Thymus (tissue), 11 donors: ENCODE results near the gene MICALL2. TPM values are rescaled to one million over a fixed set of nuclear protein-coding genes. Genes with fewer than 3 reads are reported as not detected.

Experiments used
- DNase-seq, 9 donors: peaks; one replicate each; pipeline ENCODE4 v3.0.0-alpha.2; 2013; ENCODE audit warnings: low spot score in 9 of 9, low read depth in 6 of 9, missing footprints in 1 of 9
- H3K27ac ChIP-seq, 2 donors: one replicate each; pipeline ENCODE4 v1.5.1; 2013; ENCODE audit warnings: control low read depth in 1 of 2, low read depth in 1 of 2, low read length in 1 of 2, mild to moderate bottlenecking in 1 of 2, moderate library complexity in 1 of 2
- H3K27me3 ChIP-seq, 2 donors: one replicate each; pipeline ENCODE4 v1.5.1; 2013; ENCODE audit warnings: low read length in 1 of 2; ENCODE audit not compliant: control insufficient read depth in 2 of 2, insufficient read depth in 1 of 2
- H3K36me3 ChIP-seq, 2 donors: one replicate each; pipeline ENCODE4 v1.5.1; 2013; ENCODE audit warnings: low read length in 1 of 2, mild to moderate bottlenecking in 1 of 2, moderate library complexity in 1 of 2; ENCODE audit not compliant: control insufficient read depth in 2 of 2, insufficient read depth in 2 of 2
- H3K4me1 ChIP-seq, 2 donors: one replicate each; pipeline ENCODE4 v1.5.1; 2013; ENCODE audit warnings: low read length in 2 of 2; ENCODE audit not compliant: control insufficient read depth in 2 of 2, insufficient read depth in 2 of 2
- H3K4me3 ChIP-seq, 2 donors: one replicate each; pipeline ENCODE4 v1.5.1; 2013; ENCODE audit warnings: low read length in 2 of 2, control low read depth in 1 of 2, mild to moderate bottlenecking in 1 of 2
- H3K9me3 ChIP-seq, 2 donors: one replicate each; pipeline ENCODE4 v1.5.1; 2013; ENCODE audit warnings: low read length in 1 of 2, mild to moderate bottlenecking in 1 of 2; ENCODE audit not compliant: control insufficient read depth in 2 of 2, insufficient read depth in 1 of 2
- WGBS: extraction: QIAGEN DNeasy Blood & Tissue Kit; methylation state at CpG from one replicate; pipeline ENCODE4 v1.1.7; 2013; 5-methylcytosine and 5-hydroxymethylcytosine counted together
- polyA plus RNA-seq: library from polyadenylated mRNA; stranded (reverse); fragments of 200-250 nt; gene quantifications from one replicate; pipeline ENCODE4 v1.2.3, GENCODE V29; 2013
- total RNA-seq: library from RNA; stranded (reverse); fragments of 120-200 nt; gene quantifications from one replicate; pipeline ENCODE4 v1.2.4, GENCODE V29; 2013
- donor health status: healthy.

MICALL2 gene
- total and polyA plus RNA-seq, 2 donors: 13.5 to 44.2 TPM

GRCh38 chr7:1494447-1494846, 35.2 kb upstream of the MICALL2 start:
- Histone ChIP-seq H3K4me1 (no peaks in the 10 kb centered on the region), H3K27me3 (no peaks in the 10 kb centered on the region), H3K27ac (no peak overlapping the region), H3K9me3 (no peaks in the 10 kb centered on the region), H3K36me3 (peaks cover 87 to 96% of the 10 kb centered on the region in 2 donors), H3K4me3 (no peak overlapping the region)
- DNase-seq: no peak
- 96% methylated on average over 25 of the region's 25 CpGs for WGBS

DNA sequence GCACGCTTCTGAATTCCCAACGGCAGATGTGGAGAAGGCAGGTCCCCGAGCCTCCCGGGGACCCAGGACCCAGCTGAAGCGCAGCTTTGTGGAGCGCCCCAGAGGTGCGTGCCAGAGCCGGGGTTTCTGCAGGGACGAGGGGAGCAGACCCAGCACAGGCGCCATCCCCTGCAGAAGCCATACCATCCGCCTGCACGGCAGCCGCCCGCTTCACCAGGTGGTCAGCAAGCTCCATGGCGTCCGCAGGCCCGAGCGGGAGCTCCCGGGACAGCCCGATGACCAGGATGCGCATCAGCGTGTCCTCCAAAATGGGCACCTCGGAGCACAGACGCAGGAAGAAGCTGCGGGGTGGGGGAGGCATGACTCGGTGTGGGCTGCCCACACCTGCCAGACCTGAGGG, 34.3 kb upstream of the MICALL2 start:
- H3K27me3 ChIP-seq: no peaks in the 10 kb centered on the region
- WGBS: 97% methylated on average over 26 of the region's 26 CpGs
- DNase-seq: no peak
- H3K36me3 ChIP-seq: peaks cover 89 to 96% of the 10 kb centered on the region in 2 donors
- no peaks in the 10 kb centered on the region for H3K4me1 ChIP-seq
- H3K27ac ChIP-seq: no peak overlapping the region
- no peaks in the 10 kb centered on the region for H3K9me3 ChIP-seq
- H3K4me3 ChIP-seq: no peak overlapping the region

DNA sequence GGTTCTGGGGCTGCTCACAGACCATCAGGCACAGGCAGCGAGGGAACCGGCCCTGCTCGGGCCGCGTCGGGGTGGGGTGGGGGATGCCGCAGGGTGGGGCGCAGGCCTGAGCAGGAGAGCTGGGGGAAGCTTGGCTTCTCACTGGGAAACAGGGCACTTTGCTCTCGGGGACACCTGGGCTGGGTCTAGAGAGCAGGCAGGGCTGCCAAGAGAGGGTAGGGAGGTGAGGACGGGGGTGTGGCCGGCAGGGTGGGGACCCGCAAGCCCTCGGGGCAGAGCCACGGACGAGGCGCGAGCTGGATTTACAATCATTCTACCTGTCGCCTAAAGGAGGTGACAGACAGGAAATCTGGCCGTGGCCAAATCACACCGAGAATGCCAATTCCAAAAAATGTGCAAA, 33.9 kb upstream of the MICALL2 start:
- H3K4me3 ChIP-seq: no peak overlapping the region
- H3K27me3 ChIP-seq: no peaks in the 10 kb centered on the region
- 97% methylated on average over 20 of the region's 20 CpGs for WGBS
- H3K9me3 ChIP-seq: no peaks in the 10 kb centered on the region
- H3K27ac ChIP-seq: no peak overlapping the region
- H3K36me3 ChIP-seq: peaks cover 90 to 96% of the 10 kb centered on the region in 2 donors
- no peaks in the 10 kb centered on the region for H3K4me1 ChIP-seq
- no peak for DNase-seq

GRCh38 chr7:1492640-1493039, 33.4 kb upstream of the MICALL2 start:
- Histone ChIP-seq H3K27me3 (no peaks in the 10 kb centered on the region), H3K9me3 (no peaks in the 10 kb centered on the region), H3K4me3 (no peak overlapping the region), H3K4me1 (no peaks in the 10 kb centered on the region), H3K36me3 (peaks cover 90 to 96% of the 10 kb centered on the region in 2 donors), H3K27ac (no peak overlapping the region)
- 93% methylated on average over 33 of the region's 33 CpGs for whole genome bisulfite sequencing
- DNase-seq: no peak

- DNase-seq: no peak
- peaks cover 90 to 97% of the 10 kb centered on the region in 2 donors for H3K36me3 ChIP-seq
- WGBS: 97% methylated on average over 10 of the region's 10 CpGs
- no peaks in the 10 kb centered on the region for H3K9me3 ChIP-seq
- H3K27me3 ChIP-seq: no peaks in the 10 kb centered on the region
- no peak overlapping the region for H3K4me3 ChIP-seq
- H3K27ac ChIP-seq: no peak overlapping the region
- no peaks in the 10 kb centered on the region for H3K4me1 ChIP-seq
These were observed 33.0 kb upstream of the MICALL2 start for GRCh38 chr7:1492221-1492620.

DNA sequence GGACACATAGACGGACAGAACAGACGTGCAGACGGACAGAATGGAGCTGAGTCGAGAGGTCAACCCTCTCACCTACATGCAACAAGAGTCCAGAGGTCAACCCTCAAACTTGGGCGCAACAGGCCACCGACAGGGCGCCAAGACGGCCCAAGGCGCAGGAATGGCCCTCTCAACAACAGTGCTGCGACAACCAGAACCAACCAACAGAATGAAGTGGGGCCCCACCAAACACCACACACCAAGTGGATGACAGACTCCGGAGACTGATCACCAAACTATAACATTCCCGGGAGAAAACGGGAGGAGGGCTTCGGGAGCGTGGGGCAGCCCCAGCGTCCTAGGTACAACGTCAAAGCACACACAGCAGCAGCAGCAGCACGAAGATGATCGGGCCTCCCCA, 31.6 kb upstream of the MICALL2 start:
- no peak for DNase-seq
- no peak overlapping the region for H3K4me3 ChIP-seq
- H3K36me3 ChIP-seq: peaks cover 90 to 97% of the 10 kb centered on the region in 2 donors
- 98% methylated on average over 19 of the region's 19 CpGs for WGBS
- H3K27ac ChIP-seq: no peak overlapping the region
- H3K9me3 ChIP-seq: no peaks in the 10 kb centered on the region
- no peaks in the 10 kb centered on the region for H3K27me3 ChIP-seq
- no peaks in the 10 kb centered on the region for H3K4me1 ChIP-seq

DNA sequence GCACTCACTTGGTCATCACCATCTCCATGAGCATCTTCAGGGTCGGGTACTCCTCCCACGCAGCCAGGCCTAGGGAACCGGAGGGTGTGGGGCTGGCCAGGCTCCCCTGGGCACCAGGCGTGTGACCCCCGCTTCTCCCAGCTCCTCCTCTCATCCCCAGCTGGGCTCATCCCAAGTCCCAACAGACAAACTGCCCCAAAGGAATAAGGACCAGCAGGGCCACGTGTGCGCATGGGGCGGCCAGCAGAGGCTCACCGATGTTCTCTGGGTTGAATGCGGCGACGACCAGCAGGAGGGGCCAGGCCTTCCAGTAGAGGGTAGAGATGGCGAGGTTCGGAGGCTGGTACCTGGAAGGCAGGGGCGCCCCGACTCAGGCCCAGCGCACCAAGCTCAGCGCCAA, 30.1 kb upstream of the MICALL2 start:
- no peak overlapping the region for H3K27ac ChIP-seq
- H3K4me3 ChIP-seq: no peak overlapping the region
- H3K36me3 ChIP-seq: peaks cover 90 to 97% of the 10 kb centered on the region in 2 donors
- H3K4me1 ChIP-seq: no peaks in the 10 kb centered on the region
- no peaks in the 10 kb centered on the region for H3K9me3 ChIP-seq
- no peak for DNase-seq
- no peaks in the 10 kb centered on the region for H3K27me3 ChIP-seq
- 99% methylated on average over 18 of the region's 18 CpGs for WGBS

GRCh38 chr7:1488016-1488415, 28.7 kb upstream of the MICALL2 start:
- no peak for DNase-seq
- WGBS: 93% methylated on average over 20 of the region's 20 CpGs
- no peak overlapping the region for H3K27ac ChIP-seq

GRCh38 chr7:1487466-1487865, 28.2 kb upstream of the MICALL2 start:
- Histone ChIP-seq H3K27me3 (no peaks in the 10 kb centered on the region), H3K36me3 (peaks cover 94 to 97% of the 10 kb centered on the region in 2 donors), H3K4me1 (no peaks in the 10 kb centered on the region), H3K27ac (no peak overlapping the region), H3K4me3 (no peak overlapping the region), H3K9me3 (no peaks in the 10 kb centered on the region)
- 98% methylated on average over 25 of the region's 25 CpGs for WGBS
- no peak for DNase-seq

More at GRCh38 chr7:1488016-1488415, 28.7 kb upstream of the MICALL2 start:
- Histone ChIP-seq H3K4me1 (no peaks in the 10 kb centered on the region), H3K4me3 (no peak overlapping the region), H3K27me3 (no peaks in the 10 kb centered on the region), H3K9me3 (no peaks in the 10 kb centered on the region), H3K36me3 (peaks cover 90 to 97% of the 10 kb centered on the region in 2 donors)

DNA sequence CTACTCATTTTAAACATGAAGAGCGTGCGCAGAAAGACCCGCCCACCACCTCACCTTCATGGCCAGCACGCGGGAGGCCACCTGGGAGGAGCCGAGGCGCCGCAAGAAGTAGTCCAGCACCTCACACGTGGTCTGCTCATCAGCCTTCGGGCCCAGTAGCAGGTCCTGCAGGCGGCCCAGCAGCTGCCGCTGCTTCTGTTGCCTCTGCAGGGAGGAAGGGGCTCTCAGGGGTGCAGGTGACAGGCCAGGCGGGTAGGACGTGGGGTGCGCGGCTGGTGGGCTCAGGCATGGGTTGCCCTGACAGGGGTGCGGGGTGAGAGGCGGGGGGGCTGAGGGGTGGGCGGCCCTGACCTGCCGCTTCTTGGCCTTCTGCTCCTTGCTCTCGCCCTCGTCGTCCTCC, 27.3 kb upstream of the MICALL2 start:
- DNase-seq: no peak
- 97% methylated on average over 23 of the region's 23 CpGs for WGBS
- H3K27me3 ChIP-seq: no peaks in the 10 kb centered on the region

More for the DNA sequence above, 27.3 kb upstream of the MICALL2 start:
- Histone ChIP-seq H3K27ac (no peak overlapping the region), H3K9me3 (no peaks in the 10 kb centered on the region), H3K4me3 (no peak overlapping the region), H3K4me1 (no peaks in the 10 kb centered on the region), H3K36me3 (peaks cover 95 to 97% of the 10 kb centered on the region in 2 donors)
